T47D (cell line): ENCODE data around the gene BBC3.
A peak's percentile ranks its signal among the peaks of the same experiment; 100 is the strongest.

Experiments
- DNase-seq, 2 experiments: peaks; one replicate each; pipeline versions ENCODE4 v3.0.0 to v3.0.0-alpha.2; 2011 to 2012; ENCODE audit warnings: low read depth in 1 of 2, low spot score in 1 of 2
- JUND ChIP-seq: IDR thresholded peaks from 2 replicates; pipeline ENCODE4 v1.6.1; 2012; ENCODE audit warnings: low read depth
- in situ Hi-C: cut with HindIII; loops from 2 replicates; pipeline ENCODE4 v1.10.0; 2016; ENCODE audit warnings: low sequenced_read_pairs, low pct_unique_long_range_greater_than_20kb

Gene BBC3

DNA sequence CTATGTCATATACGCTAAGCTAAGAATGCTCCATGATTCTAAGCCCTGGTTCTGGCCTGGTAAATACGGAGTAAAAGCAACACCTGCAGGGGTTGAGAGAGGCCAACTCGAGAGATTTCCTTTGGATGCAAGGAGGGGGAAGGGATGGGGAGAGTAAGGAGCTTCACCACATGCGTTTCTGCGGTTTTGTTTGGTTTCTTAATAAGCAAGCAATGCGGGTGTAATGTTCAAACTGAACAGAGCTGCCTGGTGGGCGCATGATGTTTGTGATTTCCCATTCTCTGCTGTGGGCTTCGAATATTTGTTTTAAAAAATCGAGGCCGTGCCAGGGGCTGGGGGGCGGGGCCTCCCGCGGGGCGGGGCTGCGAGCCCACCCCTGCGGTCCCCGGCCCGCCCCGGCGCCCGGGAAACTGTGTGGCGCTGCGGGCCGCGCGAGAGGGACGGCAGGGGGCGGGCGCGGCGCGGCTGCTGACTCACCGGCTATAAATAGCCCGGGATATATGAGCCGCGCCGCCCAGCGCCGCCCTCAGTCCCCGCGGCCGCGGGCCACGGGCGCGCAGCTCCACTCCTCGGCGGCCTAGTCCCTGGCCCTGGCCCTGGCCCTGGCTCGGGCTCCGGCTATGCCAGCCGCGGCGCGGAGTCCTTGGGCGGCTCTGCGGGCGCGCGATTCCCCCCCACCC, 5.1 kb downstream of the BBC3 start:
- DNase-seq: peak; percentile 85 to 88
- no peak for TF ChIP-seq JUND
- in situ Hi-C loops: no loop called here

DNA sequence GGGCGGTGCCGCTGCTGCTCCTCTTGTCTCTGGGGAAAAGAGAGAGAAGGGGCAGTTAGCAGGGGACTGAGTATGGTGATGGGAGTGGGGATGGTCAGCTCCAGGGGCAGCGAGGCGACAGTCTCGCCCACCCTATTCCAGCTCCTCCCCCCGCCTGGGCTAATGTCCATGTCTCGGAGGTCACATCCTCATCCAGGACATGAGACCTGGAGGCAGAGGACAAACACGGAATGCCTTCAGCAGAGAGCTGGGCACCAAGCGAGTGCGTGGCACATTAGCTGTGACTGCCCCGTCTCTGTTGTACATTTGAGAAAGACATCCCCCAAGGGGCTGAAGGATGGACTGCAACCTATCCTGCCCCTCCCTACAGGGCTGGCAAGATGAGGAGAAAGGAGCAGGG, 9.1 kb downstream of the BBC3 start:
- TF ChIP-seq JUND: no peak
- in situ Hi-C loops: no loop called here
- no peak for DNase-seq

DNA sequence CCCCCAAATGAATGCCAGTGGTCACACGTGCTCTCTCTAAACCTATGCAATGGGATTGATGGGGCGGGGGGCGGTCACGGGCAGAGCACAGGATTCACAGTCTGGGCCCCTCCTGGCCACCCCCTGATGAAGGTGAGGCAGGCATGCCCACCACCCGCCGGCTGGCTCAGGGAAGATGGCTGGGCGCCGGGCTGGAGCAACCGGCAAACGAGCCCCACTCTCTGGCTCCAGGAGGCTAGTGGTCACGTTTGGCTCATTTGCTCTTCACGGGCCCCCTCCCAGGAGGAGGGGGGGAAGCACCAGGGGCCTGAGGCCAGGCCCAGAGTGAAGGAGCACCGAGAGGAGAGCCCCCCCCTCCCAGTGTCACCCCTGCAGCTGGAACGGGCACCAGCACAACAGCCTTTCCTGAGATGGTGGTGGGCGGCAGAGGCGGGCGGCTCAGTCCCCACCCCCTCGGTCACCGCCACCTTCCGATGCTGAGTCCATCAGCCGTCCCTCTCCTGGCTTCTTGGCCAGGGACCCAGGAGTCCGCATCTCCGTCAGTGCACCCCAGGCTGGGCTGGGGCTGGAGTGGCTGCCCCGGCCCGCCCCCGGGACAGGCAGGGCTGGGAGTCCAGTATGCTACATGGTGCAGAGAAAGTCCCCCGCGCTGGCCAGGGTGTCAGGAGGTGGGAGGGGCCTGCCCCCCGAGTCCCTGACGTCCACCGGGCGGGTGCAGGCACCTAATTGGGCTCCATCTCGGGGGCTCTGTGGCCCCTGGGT, 9.7 kb downstream of the BBC3 start:
- DNase-seq: no peak
- in situ Hi-C loops: no loop called here
- no peak for TF ChIP-seq JUND

DNA sequence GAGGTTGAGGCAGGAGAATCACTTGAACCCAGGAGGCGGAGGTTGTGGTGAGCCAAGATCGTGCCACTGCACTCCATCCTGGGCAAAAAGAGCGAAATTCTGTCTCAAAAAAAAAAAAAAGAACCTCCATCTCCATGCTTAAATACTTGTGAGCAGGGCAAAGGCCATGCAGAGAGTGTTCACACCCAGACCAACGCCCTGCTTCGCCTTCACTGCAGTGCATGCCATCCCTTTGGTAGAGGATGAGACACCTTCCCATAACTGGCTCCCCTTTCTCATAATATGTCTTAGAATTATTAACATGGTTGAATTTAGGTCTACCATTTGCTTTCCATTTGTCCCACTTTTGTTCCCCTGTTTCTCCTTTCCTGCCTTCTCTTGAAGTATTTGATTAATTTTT, 15.4 kb downstream of the BBC3 start:
- no peak for TF ChIP-seq JUND
- in situ Hi-C loops: no loop called here

DNA sequence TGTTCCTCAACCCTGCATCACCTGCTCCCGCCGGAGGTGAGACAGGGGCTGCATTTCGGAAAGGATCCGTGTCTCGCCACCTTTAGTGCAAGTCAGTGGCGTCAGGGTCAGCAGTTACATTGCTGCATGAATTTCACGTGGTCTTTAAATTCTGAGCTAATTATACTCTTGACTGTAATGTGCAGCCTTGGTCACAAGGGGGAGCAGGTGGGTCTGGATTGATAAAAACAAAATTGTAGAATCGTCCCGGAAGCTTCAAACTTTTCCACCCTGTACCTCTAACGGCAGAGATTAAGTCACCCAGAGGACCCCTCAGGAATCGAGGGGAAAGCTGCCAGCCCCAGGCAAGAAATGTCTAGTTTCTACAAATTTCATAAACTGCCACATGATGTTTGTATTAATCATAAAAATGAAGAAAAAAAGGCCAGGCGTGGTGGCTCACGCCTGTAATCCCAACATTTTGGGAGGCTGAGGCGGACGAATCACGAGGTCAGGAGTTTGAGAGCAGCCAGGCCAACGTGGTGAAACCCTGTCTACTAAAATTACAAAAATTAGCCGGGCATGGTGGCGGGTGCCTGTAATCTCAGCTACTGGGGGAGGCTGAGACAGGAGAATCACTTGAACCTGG, 20.2 kb downstream of the BBC3 start:
- peak in 1 of 2 experiments; percentile 76 for DNase-seq
- no peak for TF ChIP-seq JUND
- in situ Hi-C loops: no loop called here

More for the DNA sequence above, 15.4 kb downstream of the BBC3 start:
- no peak for DNase-seq

DNA sequence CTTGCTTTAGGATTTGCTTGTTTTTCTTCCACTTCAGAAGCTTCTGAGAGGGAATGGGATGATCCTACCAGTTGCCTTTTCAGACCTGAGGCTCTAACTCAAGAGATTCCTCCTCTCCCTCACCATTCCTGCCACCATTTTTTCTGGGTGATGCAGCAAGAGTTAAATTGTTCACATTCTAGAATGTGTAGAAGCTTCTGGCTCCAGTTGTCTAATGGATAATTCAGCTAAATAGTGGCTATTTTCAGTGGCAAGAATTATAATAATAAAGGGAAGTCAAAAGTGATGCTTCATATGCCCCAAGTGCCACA, 20.9 kb downstream of the BBC3 start:
- TF ChIP-seq JUND: no peak
- DNase-seq: no peak
- in situ Hi-C loops: no loop called here

DNA sequence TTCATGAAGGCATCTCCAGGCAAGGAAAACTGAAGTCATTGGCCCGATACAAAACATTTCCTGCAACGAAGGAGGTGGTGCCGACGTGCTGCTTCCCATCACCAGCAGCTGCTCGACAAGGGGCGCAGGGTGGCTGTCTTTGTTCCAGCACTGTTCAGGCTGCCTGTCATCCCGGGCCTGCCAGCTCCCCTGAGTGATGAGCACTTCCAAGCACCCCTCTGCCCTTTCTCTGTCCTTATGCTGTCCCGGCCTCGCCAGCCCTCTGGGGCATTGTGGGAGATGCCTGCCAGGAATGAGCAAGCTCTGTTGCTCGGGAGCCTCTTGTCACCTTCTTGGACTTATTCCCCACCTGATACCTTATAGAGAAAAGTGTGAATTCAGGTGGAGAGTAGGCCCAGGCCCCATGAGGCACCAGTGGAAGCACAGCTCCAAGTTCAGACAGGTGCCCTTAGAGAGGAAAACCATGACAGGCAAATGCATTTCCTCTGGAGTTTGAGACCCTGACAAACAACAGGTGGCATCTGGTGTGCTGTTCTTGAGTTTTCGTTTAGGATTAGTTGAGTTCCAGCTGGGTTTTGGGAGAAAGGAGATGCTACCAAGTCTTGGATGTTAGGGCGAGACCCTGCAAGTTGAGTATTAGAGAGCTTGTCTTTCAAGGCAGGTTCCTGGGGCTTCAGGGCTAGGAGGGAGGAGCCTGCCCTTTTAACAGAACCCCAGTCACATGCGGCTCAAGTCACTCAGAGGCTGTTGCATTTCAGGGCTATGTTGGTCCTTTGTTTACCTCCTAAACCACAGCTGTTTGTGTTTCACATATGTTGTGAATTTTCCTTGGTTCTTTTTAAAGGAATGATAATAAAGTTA, 21.4 kb downstream of the BBC3 start:
- no peak for DNase-seq
- no peak for TF ChIP-seq JUND
- in situ Hi-C loops: no loop called here

DNA sequence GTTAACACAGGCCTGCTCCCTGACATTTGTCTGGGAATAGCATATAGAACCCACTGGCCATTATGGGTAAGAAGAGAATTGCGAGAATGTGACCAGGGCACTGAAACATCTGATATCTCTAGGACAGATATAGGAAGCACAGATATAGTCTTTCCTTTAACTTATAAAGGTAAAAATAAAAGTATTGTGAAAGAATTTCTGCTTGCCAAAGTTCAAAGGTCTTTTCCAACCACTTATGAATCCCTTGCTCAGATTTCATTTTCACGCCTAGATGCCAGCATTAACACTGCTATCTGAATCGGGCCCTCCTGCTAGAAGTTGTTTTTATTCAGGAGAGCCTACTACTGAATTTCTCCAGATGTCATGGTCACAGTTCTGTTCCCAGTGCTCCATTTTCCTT, 27.7 kb downstream of the BBC3 start:
- no peak for DNase-seq
- in situ Hi-C loops: no loop called here
- no peak for TF ChIP-seq JUND

DNA sequence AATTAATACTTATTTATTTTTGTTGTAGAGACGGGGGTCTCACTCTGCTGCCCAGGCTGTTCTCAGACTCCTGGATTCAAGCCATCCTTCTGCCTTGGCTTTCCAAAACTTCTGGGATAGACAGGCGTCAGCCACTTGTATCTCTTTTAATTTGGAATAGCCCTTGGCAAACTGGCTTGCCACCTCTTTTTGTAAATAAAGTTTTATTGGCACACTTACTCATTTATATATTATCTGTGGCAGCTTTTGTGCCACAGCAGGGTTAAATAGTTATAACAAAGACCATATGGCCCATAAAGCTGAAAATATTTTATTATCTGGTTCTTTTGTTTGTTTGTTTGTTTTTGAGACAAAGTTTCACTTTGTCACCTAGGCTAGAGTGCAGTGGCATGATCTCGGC, 30.5 kb downstream of the BBC3 start:
- no peak for TF ChIP-seq JUND
- in situ Hi-C loops: no loop called here
- no peak for DNase-seq

DNA sequence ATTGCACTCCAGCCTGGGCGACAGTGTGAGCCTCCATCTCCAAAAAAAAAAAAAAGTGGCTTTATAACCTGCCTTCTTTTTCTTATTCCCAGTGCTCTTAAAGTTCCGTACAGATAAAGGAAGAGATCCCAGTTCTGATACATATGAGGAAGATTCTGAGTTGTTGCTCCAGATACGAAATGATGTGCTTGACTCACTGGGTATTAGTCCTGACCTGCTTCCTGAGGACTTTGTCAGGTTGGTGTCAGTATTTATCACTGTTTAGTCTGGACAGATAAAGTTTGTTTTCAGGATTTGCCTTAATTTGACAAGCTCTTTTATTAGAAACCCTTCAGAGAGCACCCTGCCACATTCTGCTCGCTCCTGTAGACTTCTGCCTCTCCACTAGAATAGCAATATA, 33.9 kb downstream of the BBC3 start:
- no peak for TF ChIP-seq JUND
- no peak for DNase-seq
- in situ Hi-C loops: no loop called here

DNA sequence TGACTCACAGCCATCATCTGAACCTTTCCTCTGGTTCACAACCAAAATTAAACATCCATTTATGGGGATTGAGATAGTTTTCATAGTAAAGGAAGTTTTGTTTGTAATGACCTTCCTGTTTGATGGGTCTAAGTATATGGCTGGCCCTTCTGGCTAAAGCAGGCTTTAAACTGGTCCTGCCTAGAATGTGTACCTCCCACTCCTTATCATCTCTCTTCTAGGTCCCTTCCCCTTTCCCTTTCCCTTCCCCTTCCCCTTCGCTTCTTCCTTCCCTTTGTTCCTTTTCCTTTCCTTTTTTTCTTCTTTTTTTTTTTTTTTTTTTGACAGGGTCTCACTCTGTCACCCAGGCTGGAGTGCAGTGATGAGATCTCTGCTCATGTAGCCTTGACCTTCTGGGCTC, 35.6 kb downstream of the BBC3 start:
- in situ Hi-C loops: no loop called here
- no peak for TF ChIP-seq JUND
- no peak for DNase-seq

DNA sequence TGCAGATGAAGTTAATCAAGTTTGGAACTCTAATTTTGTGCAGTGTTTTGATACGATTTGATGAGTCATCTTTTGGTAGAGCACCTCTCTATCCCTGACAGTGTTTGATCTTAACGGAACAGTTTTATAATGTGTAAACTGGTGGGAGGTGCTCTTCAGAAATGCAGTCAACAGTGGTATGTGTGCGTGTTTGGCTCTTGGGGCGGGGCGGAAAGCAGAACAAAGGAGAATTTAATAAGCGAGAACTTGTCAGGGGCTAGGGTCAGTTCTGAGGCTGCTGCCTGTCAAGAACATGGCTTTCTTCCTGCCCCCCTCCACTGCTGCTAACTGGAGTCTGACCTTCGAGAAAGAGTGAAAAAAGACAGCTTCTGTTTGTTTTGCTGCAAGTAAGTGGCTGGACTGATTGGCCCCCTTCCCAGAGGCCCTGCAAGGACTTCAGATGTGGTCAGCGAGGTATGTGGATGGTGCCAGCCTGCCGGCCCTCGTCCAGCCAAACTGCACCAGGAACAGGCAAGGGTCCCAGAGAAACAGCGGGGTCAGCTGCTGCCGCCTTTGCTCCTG, 40.8 kb downstream of the BBC3 start:
- no peak for TF ChIP-seq JUND
- in situ Hi-C loops: no loop called here
- DNase-seq: peak in 1 of 2 experiments; percentile 34
